ENCODE results near the gene NETO2.
A peak's percentile ranks its signal among the peaks of the same experiment; 100 is the strongest.
"Not testable (repeated sequence)": the region's sequence is repeated elsewhere in the genome, so short reads cannot be mapped to it uniquely, and the experiment has no call there.

Gene NETO2

GRCh38 chr16:47161464-47161863 is 17.7 kb upstream of the NETO2 start:
- DNase-seq (ENCODE audit: low read depth) = no peak
- TF ChIP-seq CTCF (IDR thresholded peaks at IDR 0.05; ENCODE audit: low read depth, low read length, missing control alignments) = no peak
- in situ Hi-C loops (cut with HindIII; ENCODE audit: low sequenced_read_pairs) = no loop called here
- H3K4me3 ChIP-seq (ENCODE audit: low read depth, low read length) = no peak overlapping the region

DNA sequence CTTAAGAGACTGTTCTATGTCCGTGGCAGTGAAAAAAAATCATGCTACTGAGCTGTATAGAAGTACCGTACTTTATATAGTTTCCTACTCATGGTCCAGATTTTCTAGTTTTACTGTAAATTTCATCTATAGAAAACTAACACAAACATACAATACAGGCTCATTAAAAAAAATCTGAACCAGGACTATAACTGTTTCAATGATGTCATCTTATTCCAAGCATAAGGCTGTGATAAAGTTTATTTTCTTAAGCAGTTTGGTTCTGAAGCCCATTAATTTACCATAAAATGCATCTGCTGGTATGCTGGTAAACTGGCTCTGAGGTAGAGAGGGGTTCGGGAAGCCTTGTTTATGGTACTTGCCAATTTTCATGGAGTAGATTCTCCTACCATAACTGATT is 16.7 kb upstream of the NETO2 start:
- no peak overlapping the region for H3K4me3 ChIP-seq (ENCODE audit: low read depth, low read length)
- no peak for DNase-seq (ENCODE audit: low read depth)
- in situ Hi-C loops (cut with HindIII; ENCODE audit: low sequenced_read_pairs) = no loop called here
- no peak for TF ChIP-seq CTCF (IDR thresholded peaks at IDR 0.05; ENCODE audit: low read depth, low read length, missing control alignments)

GRCh38 chr16:47158992-47159391 is 15.2 kb upstream of the NETO2 start:
- no peak overlapping the region for H3K4me3 ChIP-seq (ENCODE audit: low read depth, low read length)
- in situ Hi-C loops (cut with HindIII; ENCODE audit: low sequenced_read_pairs) = no loop called here
- DNase-seq (ENCODE audit: low read depth) = no peak
- TF ChIP-seq CTCF (IDR thresholded peaks at IDR 0.05; ENCODE audit: low read depth, low read length, missing control alignments) = no peak

DNA sequence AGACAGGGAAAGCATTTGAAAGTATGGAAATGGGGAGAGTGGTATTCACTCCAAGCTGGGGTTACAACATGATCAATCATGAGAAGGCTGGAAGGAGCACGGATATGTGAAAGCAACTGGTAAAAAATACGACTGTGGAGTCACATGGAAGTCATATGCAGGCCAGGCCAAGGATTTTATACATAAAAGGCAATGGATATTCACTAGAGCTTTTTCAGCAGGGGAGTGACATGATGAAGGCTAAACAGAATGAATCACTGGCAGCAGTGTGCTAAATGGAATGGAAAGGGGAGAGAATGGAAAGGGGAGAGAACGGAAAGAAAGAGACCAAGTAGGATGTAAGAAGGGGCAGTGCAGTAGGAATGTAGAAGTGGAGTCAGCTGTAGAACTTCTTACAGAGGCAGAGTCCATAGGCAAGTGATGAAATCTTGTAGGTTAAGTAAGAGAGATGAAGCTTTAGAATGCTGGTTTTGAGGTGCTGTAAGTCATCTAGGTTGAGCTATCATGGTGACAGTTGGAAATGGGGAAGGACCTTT is 13.0 kb upstream of the NETO2 start:
- no peak overlapping the region for H3K4me3 ChIP-seq (ENCODE audit: low read depth, low read length)
- in situ Hi-C loops (cut with HindIII; ENCODE audit: low sequenced_read_pairs) = no loop called here
- no peak for DNase-seq (ENCODE audit: low read depth)
- no peak for TF ChIP-seq CTCF (IDR thresholded peaks at IDR 0.05; ENCODE audit: low read depth, low read length, missing control alignments)

DNA sequence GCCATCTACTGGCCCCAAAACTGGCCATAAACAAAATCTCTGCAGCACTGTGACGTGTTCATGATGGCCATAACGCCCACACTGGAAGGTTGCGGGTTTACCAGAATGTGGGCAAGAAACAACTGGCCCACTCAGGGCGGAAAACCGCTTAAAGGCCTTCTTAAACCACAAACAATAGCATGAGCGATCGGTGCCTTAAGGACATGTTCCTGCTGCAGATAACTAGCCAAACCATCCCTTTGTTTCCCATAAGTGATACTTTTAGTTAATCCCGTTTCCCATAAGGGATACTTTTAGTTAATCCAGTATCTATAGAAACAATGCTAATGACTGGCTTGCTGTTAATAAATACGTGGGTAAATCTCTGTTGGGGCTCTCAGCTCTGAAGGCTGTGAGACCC is 8.8 kb upstream of the NETO2 start:
- in situ Hi-C loops (cut with HindIII; ENCODE audit: low sequenced_read_pairs); H3K4me3 ChIP-seq (ENCODE audit: low read depth, low read length); DNase-seq (ENCODE audit: low read depth): not testable (repeated sequence)

DNA sequence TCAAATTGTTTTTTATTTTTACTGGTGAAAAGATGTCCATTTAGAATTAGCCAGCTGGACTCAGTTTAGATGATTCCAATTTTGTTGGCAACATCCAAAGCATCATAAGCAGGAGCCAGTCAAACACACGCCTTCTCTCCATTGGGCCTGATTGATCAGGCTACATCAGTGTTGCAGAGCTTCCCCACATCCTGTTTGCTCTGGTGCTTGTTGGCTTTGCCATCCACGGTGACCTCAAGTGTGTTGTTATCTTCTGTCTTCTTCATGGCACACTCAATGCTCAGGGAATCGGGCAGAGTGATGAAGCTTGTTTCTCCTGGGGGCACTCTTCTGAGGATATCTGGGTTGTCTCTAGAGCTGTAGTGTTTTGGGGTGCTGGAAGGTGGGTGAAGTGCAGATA is 6.3 kb upstream of the NETO2 start:
- no peak for TF ChIP-seq CTCF (IDR thresholded peaks at IDR 0.05; ENCODE audit: low read depth, low read length, missing control alignments)
- no peak overlapping the region for H3K4me3 ChIP-seq (ENCODE audit: low read depth, low read length)

DNA sequence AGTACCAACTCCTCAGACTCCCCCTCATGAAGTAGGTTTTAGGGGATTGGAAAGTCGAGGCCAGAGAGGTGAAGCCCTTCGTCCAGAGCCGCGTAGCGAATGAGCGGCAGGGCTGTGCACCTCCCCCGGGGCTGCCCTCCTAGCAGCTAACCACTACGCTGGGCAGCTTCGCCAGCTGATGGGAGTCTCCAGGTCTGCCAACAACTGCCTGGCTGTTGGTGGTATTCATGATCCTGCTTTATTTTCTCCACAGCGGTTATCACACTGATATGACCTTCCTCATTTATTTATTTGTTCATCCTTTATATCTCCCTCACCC is 773 bp upstream of the NETO2 start:
- in situ Hi-C loops (cut with HindIII; ENCODE audit: low sequenced_read_pairs) = no loop called here
- peak overlapping the region; percentile 68 for H3K4me3 ChIP-seq (ENCODE audit: low read depth, low read length)
- DNase-seq (ENCODE audit: low read depth) = no peak
- TF ChIP-seq CTCF (IDR thresholded peaks at IDR 0.05; ENCODE audit: low read depth, low read length, missing control alignments) = no peak

More for the DNA sequence above, 6.3 kb upstream of the NETO2 start:
- in situ Hi-C loops (cut with HindIII; ENCODE audit: low sequenced_read_pairs) = no loop called here
- DNase-seq (ENCODE audit: low read depth) = no peak
